Mucosa of gallbladder (tissue), 1 donor: ENCODE results near the gene UFD1. TPM values are rescaled to one million over a fixed set of nuclear protein-coding genes. Genes with fewer than 3 reads are reported as not detected.

Experiments used
- DNase-seq: peaks from one replicate; pipeline ENCODE4 v3.0.0-alpha.2; 2020; ENCODE audit warnings: low spot score
- total RNA-seq: library from RNA; stranded (reverse); gene quantifications from one replicate; pipeline ENCODE4 v1.2.1, GENCODE V29; 2021
- donor health status: DM: no; HTN: no; CAD: no.

UFD1 gene, protein sequence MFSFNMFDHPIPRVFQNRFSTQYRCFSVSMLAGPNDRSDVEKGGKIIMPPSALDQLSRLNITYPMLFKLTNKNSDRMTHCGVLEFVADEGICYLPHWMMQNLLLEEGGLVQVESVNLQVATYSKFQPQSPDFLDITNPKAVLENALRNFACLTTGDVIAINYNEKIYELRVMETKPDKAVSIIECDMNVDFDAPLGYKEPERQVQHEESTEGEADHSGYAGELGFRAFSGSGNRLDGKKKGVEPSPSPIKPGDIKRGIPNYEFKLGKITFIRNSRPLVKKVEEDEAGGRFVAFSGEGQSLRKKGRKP
- total RNA-seq: 50.4 TPM

DNA sequence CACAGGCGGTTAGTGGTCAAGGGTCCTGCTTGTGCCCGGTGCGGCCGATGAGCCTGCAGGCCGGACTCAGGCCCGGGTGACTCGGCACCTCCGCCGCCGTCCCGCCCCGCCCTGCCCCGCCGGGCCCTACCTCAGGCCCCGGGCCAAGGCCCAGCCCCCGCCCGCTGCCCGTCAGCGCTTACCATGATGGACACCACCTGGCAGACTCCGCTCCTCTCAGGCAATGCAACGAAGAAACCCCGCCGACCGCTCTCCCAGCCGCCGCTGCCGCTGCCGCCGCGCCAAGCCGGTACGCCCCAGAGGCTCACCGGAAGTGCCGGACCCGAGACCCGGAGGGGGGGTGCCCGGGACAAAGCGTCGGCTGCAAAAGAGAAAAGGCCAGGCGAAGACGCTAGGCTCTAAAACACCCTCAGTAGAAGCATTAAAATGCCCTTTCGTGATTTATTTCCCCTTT, at the start of gene UFD1:
Gene UFD1 (minus strand): TSS at position 293 of the 454 bp plus-strand sequence. CDS start 108 bp downstream, at position 185.
- peak; percentile 70 for DNase-seq

DNA sequence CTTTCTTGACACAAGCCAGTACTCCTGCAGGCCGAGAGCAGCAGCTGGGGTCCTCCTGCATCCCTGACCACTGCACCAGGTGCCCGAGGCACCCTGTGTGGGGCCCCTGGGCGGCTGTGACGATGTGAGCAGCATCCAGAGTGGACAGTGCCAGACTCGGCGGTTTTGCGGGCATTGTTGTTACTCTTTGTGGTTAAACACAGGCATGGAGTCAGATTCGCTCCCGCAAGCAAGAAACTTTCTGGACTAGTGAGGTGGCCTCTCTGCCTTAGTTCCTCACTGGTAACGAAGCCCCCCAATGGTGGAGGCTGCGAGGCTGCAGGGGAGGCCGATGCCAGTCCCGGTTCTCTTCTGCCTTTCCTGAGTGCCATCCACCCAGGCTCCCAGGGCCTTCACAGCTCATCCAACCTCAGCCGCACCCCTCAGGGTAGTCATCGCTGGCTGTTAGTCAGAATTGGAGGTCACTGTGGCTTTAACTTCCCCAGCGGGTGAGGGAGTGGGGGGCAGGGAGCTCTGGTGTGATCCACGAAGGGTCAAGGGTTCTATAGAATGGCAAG, 48.9 kb upstream of the UFD1 start:
- DNase-seq: no peak

DNA sequence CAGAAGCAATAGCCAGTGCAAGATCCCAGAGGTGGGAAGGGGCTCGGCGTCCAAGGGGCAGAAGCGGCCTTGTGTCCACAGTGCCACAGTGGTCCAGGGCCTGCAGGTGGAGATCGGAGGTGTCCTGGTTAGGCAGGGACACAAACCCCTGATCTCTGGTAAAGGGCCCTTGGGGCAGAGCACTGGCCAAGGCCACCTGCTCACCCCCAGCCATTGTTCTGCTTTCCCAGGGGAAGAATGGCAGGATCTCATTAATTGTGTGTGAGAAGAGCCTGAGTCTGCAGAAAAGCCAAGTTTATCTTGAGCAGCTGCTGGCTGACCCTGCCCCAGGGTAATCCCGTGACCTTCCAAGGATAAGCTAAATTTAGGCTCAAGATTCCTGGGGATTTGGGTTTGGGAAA, 48.3 kb upstream of the UFD1 start:
- DNase-seq: no peak

DNA sequence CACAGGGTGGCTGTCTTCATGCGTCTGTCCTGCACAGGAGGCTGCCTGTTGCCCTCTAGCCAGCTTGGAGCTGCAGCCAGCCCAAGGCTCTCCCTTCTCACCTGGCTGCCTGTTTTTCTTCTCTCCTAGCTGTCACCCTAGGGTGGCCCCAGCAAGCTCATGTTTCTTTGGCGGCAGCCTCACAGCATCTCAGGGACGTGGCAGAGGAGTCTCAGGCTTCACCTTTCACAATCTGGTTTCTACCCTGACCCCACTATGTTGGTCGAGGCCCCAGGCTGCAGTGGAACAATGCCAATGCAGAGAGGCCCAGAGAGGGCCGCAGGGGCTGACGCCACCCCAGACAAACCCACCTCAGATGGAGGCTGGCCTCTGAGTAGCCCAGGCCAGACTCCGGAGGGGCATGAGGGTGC, 47.7 kb upstream of the UFD1 start:
- no peak for DNase-seq

DNA sequence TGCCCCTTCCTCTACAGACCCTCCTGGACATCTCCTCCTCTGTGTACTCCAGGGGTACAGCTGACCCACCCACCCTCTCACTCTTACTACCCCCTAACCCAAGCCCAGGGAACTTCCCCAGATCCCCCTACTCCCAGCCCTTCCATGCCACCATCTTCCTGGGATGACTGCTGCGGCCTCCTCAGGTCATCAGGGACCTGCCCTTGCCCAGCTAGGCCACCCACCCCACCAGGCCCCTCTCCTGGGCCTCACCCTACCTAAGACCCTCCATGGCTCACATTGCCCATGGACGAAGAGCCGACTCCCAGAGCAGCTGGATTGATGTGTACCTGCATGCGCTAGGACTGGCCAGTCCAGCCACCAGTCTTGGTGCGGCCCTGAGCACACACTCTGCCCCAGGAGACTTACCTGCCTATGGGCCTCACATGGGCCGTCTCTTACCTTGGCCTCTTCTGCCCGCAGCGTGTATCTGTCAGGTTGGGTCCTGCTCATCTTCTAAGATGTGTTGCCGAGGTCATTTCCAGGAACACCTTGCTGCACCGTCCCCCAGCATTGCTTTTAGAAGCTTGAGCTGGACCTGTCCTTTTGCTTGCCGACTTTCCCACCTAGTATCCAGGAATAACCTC, 47.2 kb upstream of the UFD1 start:
- DNase-seq: no peak

DNA sequence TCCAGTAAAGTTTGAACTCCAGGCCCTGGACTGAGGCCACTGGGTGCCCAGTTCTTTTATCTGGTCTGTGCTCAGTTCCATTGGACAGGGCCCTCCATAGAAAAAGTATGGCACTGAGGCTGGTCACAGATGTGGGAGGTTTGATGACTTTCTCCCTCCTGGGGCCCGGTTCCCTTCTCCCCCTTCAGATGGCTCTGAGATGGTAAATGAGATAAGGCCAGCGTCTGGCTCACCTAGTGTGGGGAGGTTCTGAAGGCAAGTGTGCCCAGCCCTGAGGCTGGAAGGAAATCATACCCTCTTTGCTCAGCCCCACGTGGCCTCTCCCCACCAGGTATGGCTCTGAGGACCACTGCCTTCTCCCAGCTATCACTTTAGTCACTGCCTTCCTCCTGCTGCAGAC, 46.7 kb upstream of the UFD1 start:
- no peak for DNase-seq

DNA sequence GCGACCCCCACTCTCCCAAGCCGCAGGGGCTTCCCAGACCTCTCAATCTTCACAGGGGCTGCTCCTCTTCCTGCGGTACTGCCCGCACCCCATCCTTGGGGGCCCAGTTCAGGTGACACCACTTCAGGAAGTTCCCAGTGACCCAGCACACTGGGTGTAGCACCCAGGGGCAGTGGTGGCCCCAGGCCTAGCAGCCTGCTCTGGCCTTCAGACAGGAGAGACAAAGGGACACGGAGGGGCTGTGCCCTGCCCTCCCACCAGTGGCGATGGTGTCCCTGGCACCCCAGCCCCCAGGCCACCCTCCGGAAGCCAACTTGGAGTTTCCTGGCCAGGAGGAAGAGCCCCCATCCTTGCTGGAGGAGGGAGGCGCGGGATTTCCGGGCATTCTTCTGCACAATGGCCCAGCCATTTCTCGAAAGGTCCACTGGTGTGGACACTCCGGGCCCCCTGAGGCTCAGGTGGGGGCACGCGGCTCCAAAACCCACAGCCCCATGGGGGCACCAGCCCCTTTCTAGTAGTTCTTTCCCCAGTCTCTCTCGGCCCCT, 46.2 kb upstream of the UFD1 start:
- DNase-seq: no peak

DNA sequence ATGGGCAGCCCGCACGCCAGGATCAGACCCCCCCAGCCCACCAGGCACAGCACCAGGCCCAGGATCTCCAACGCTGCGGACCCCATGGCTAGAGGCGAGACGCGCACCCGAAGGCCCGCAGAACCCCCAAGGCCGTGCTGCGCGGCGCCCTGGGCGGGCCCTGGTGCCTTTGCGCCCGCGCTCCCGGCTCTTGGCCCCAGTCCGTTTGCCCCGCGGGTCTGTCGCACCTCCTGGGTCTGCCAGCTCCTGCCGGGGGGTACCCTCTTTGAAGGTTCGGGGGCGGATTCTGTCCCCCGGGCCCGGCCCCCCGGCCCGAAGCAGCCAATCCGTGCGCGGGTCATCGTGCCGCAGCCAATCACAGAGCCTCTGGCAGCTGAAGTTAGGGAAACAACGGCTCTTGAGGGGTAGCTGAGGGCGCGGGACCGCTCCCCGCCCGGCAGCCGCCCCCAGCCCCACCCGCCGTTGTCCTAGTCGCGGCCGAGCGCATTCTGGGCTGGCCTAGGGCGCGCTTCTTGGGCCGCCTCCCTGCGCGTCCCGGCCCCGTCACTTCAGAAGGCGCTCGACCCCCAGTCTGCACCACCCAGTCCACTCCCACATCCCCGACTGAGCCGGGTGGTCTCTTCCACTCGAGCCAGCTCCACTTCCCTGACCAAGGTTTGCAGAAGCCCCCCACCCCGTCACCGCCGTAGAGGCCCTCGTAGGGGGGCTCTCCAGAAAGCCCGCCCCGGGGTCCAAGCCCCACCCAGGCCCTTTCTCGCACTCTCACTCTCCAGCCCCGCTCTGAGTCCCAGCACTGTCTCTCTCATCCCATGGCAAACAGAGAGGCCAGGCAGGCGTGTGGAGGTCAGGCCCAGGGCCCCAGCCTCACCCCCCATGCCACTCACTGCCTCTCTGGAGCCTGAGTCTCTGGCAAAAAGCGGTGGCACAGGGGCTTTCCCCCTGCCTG, 45.5 kb upstream of the UFD1 start, which contains the start of gene CLDN5:
Gene CLDN5 (minus strand): TSS at position 241 of the 946 bp plus-strand sequence. CDS start 155 bp downstream, at position 86.
- no peak for DNase-seq

DNA sequence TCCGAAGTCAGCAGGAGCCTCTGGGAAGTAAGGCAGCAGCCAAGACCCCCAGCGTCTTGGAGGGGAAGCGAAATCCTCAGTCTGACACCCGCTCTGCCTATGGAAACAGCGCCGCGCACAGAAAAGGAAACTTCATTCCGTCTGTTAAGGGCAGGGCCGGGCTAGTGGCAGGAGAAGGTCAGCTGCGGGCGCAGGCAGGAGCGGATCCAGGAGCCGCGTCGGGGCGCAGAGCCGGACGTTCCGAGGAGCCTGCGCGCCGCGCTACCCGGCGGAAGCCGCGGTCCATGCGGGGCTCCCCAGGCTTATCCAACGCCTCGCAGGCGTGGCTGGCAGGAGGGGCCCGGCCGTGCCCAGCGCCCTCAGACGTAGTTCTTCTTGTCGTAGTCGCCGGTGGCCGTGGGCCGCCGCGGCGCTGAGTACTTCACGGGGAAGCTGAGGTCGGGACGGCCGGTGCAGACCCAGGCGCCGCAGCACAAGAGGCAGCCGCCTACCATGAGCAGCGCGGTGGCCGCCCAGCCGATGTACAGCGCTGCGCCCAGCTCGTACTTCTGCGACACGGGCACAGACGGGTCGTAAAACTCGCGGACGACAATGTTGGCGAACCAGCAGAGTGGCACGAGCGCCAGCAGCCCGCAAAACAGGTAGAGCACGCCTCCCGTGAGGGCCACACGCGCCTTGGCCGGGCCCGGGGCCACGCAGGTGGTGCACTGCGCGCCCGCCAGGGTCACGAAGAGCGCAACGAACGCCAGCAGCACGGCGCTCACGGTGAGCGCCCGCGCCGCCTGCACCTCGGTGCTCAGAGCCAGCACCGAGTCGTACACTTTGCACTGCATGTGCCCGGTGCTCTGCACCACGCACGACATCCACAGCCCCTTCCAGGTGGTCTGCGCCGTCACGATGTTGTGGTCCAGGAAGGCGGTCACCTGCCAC, 44.5 kb upstream of the UFD1 start:
- no peak for DNase-seq

DNA sequence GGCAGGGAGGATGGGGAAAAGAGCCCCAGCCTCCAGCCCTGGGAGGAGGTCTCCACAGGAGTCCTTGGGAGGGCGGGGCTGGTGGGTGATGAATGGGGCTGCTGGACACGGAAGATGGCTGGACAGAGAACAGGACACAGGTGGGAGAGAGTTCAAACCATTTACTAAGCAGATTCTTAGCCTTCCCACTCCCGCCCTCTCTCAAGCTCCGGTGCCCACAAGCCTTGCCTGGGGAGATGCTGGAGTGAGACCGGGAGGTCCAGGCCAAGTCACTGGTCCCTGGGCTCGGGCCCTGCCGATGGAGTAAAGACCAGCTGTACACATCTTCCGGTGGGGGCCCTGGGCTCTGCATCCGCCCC, 43.9 kb upstream of the UFD1 start:
- no peak for DNase-seq

DNA sequence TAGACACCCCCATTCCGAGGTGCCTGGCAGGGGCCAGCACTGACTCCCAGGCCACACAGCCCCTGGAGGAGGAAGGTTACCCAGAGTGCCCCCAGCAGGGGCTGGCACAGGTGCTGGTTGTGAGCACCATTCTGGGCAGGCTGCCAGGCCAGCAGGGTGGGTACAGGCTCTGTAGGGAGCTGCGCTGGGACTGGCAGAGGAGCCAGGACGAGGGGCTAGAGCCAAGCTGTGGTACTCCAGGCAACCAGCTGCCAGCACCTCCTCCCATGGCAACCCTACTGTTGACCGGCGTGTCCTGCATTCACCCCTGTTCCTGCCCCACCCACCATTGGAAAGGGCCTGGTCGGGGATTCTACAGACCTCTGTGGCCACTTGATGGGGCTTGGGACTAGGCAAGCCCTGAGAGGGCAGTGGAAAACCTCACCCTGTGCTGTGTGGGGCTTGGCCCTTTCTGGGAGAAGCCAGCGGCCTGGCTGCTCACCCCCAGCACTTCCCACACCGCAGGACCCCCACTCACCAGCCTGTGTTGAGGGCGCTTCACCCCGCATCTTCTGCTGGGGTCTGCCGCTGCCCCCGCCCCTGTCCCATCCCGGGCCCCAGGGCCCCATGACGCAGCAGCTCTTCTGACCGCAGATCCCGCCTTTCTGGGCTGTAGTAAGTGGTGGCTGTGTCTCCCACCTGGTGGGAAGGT, 43.3 kb upstream of the UFD1 start:
- no peak for DNase-seq

DNA sequence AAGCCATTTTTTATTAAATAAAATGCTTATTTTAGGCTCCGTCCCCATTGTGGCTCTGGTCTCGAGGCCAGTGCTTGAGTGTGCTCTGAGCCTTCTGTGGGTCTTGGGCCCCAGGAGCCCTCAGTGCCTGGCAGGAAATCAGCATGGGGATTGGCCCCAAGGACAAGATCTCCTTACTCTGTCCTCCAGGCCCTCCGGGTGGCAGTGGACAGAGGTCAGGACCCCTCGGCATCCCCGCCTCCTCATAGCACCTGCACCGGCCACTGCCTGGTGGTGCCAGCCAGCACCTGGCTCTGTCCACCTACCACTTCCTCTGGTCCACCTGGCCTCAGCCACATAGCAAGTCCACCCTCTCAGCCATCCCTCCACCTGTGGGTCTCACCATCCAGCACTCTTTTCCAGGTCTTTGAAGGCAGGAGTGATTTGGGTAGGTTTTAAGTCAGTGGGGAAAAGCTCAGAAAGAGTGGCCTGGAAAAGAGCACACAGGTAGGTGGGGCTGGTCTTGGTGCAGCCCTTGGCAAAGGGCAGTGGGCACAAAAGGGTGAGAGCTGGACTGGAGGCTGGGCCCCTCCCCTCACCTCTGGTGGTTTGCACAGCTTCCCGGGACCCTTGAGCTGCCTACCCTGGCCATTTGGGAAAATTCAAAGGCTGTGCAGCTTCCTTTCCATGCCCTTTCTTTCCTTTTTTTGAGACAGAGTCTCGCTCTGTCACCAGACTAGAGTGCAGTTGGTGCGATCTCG, 41.7 kb upstream of the UFD1 start:
- DNase-seq: no peak

DNA sequence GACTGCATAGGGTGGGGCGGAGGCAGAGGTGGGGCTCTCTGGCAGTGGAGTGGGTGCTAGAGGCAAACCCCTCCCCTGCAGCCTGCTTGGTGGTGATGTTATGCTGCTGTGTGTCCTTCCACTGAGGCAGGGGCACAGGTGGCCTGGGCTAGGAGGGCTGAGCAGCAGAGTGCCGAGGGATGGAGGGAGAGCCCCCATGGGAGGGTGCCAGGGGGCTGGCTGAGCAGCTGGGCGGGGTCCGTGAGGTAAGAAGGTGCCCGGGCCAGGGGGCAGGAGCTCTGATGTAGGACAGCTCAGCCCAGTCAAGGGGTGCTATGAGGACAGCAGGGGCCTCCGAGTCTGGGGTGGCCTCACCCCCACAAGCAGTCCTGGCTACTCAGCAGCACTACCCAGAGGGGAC, 41.0 kb upstream of the UFD1 start:
- no peak for DNase-seq

DNA sequence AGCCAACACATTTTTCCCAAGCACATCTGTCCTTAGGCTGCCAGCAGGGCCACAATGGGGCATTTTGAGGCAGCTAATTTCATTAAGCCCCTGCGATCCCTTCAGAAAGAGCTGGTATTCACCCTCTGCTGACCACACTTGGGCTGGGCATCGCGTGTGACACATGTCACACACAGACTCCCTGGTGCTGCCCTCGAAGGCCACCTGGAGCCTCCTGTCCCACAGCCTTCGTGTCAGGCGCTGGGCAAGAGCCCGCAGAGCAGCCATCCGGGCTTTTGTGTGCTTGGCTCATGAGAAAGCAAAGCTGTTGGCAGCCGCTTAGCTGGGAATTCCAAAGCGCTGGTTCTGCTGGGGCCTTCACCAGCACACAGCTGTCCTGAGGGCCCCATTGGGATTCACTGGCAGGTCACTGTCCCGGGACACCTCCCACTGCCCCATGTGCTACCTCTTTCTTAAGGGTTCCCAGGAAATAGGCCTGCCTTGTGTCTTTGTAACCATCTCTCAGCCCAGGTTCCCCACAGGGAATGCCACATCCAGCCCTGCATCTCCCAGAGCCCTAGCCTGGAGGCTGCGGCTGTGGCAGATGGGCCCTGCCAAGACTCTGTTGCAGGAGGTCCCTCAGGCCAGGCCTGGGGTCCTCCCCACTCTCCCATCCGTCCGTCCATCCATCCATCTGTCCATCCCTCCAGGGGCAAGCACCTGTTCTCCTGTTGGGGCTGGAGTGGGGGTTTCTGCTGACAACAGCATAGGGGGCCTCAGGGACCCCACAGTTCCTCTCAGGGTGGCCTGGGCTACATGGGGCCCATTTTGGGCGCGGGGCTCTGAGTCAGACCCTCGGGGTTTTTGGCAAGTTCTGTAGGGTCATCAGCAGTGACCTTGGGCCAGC, 40.3 kb upstream of the UFD1 start:
- no peak for DNase-seq

DNA sequence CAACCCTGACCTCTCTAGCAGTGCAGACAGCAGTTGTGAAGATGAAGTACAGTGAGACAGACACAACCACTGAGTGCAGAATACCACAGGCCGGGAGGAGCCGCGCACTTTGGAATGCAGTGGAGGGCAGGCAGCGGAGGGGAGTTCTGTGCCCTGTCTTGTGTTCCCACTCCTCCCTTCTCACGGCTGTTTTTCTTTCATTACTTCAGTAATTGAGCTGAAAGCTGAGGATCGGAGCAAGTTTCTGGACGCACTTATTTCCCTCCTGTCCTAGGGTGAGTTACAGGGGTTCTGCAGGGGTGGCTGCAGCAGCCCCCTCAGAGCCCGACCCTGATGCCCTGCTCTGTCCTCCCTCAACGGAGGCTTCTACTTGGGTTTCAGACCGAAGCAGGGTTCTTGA, 39.6 kb upstream of the UFD1 start:
- DNase-seq: no peak

DNA sequence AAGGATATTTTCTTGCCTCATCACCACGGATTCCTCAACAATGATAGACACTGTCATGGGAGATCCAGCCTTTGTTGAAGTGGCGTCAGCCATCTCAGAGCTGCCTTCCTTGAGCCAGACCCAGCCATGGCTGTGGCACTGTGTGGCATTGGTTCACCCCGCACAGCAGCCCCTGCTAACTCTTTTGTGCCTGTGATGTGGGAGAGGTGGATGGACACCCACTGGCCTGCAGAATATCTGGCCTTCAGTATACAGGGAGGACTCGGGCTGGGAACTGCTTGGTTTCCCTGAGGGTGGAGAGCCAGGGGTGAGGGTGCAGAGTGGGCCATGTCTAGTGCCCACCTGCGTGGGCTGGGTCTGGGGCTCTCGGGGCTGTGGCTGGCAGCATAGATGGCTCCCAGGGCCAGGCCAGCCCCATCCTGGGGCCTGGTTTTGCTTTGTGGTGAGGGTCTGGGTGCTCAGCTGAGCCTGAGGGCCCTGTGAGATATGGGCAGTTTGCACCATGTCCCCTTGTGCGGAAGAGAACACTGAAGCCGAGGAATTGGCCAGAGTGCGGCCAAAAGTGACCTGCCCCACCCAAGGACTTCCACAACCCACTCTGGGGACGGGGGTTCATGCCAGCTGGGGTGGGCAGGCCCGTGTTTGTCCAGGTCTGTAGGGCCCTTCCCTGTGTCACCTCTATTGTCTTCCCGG, 39.1 kb upstream of the UFD1 start:
- no peak for DNase-seq

DNA sequence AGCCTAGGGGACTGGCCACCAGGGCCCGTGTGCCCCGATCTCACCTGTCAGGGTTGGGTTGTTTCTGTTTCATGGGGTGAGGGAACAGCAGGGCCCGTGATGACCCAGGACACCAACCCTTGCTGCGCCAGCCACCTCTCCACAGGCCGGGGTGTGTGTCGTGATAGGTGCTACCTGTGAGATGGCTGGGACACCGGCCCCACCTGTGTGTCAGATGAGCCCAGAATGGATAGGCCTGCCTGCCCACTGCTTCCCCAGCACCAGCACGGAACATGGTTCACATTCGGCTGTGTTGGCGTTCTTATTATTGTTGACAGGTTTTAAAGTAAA, 38.1 kb upstream of the UFD1 start:
- no peak for DNase-seq
